Neural progenitor cell (in vitro differentiated cells): ENCODE data around the gene DBH. TPM values are rescaled to one million over a fixed set of nuclear protein-coding genes. Genes with fewer than 3 reads are reported as not detected.

ENCODE experiments used
- DNase-seq: peaks from one replicate; pipeline ENCODE4 v3.0.0-alpha.2; 2016; ENCODE audit warnings: low spot score
- H2AFZ ChIP-seq: fragments of 200-600 bp; sonication (generic); replicated peaks from 2 replicates; pipeline ENCODE4 v1.6.1; 2016; ENCODE audit warnings: antibody characterized with exemption
- H3F3A ChIP-seq: fragments of 200-600 bp; sonication (generic); 2 replicates; pipeline ENCODE4 v1.6.1; 2016; ENCODE audit warnings: antibody characterized with exemption, low read depth
- H3K27ac ChIP-seq: fragments of 200-600 bp; sonication (generic); 2 replicates; pipeline ENCODE4 v1.5.1; 2016; ENCODE audit warnings: mild to moderate bottlenecking
- H3K27me3 ChIP-seq: fragments of 200-600 bp; sonication (generic); 2 replicates; pipeline ENCODE4 v1.6.1; 2016; ENCODE audit warnings: mild to moderate bottlenecking, moderate library complexity
- H3K36me3 ChIP-seq: fragments of 200-600 bp; sonication (generic); 2 replicates; pipeline ENCODE4 v1.5.1; 2016
- H3K4me1 ChIP-seq: fragments of 200-600 bp; sonication (generic); 2 replicates; pipeline ENCODE4 v1.6.1; 2016; ENCODE audit warnings: mixed run types
- H3K4me2 ChIP-seq: fragments of 200-600 bp; sonication (generic); 2 replicates; pipeline ENCODE4 v1.6.1; 2016
- H3K4me3 ChIP-seq: fragments of 200-600 bp; sonication (generic); 2 replicates; pipeline ENCODE4 v1.5.1; 2016
- H3K79me2 ChIP-seq: fragments of 200-600 bp; sonication (generic); 2 replicates; pipeline ENCODE4 v1.6.1; 2016; ENCODE audit warnings: low read depth
- H3K9ac ChIP-seq: fragments of 200-600 bp; sonication (generic); 2 replicates; pipeline ENCODE4 v1.6.1; 2016
- H3K9me3 ChIP-seq: fragments of 200-600 bp; sonication (generic); 2 replicates; pipeline ENCODE4 v1.5.1; 2016; ENCODE audit warnings: low read depth
- H4K20me1 ChIP-seq: fragments of 200-600 bp; sonication (generic); 2 replicates; pipeline ENCODE4 v1.6.1; 2016; ENCODE audit warnings: low read depth
- H3K27ac Mint-ChIP-seq: 3 replicates; pipeline ENCODE4 v1.8.0; 2021; ENCODE audit warnings: mixed read lengths
- H3K27me3 Mint-ChIP-seq: 2 replicates; pipeline ENCODE4 v1.8.0; 2022; ENCODE audit warnings: low read depth, mild to moderate bottlenecking, inconsistent platforms, moderate library complexity, mixed read lengths; ENCODE audit not compliant: insufficient read depth
- H3K36me3 Mint-ChIP-seq: 3 replicates; pipeline ENCODE4 v1.8.0; 2021; ENCODE audit warnings: mixed read lengths
- H3K4me1 Mint-ChIP-seq: 3 replicates; pipeline ENCODE4 v1.8.0; 2021; ENCODE audit warnings: mixed read lengths
- H3K4me3 Mint-ChIP-seq: 3 replicates; pipeline ENCODE4 v1.8.0; 2021; ENCODE audit warnings: mild to moderate bottlenecking, moderate library complexity, mixed read lengths
- H3K9me3 Mint-ChIP-seq: 3 replicates; pipeline ENCODE4 v1.8.0; 2020; ENCODE audit warnings: mixed read lengths
- EZH2 ChIP-seq: fragments of 200-600 bp; sonication (generic); IDR thresholded peaks from 2 replicates; pipeline ENCODE4 v1.6.1; 2017; ENCODE audit warnings: antibody characterized with exemption, mild to moderate bottlenecking, moderate library complexity
- EZH2phosphoT487 ChIP-seq: fragments of 200-600 bp; sonication (generic); IDR thresholded peaks from 2 replicates; pipeline ENCODE4 v1.6.1; 2017; ENCODE audit warnings: antibody characterized with exemption
- total RNA-seq: library from RNA; depleted of rRNA; stranded (reverse); fragments of >200 nt; gene quantifications from 2 replicates; pipeline ENCODE4 v1.2.3, GENCODE V29; 2015; ENCODE audit warnings: low replicate concordance
- TF ChIP-seq, protein P1 (sequence below): fragments of 200-600 bp; sonication (generic); IDR thresholded peaks from 2 replicates; pipeline ENCODE4 v1.5.1; 2017; ENCODE audit warnings: antibody characterized with exemption, mild to moderate bottlenecking

Gene DBH
- total RNA-seq, 1 donor from 2014 or later = not detected

DNA sequence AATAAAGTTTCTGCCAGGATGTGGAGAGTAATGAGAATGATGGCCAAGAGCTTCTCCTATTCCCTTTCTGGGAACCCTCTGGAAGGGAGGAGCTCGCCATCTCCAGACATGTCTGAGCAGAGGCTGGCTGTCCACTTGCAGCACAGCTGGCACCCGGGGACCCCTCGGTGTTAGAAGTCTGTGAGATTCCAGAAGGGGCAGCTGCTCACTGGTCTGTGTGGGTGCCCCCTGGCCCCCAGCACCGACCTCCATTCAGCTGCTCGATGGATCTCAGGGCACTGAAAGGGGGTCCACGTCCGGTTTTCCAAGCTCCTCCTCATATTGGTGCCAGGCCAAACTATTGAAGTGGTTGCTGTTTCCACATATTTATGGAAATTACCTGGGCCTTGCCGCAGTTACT, 23.3 kb upstream of the DBH start:
- Histone ChIP-seq H2AFZ (no peak overlapping the region), H3K4me1 (peaks cover 4% of the 10 kb centered on the region), H3K9ac (no peak overlapping the region), H3K27me3 (peaks cover 58% of the 10 kb centered on the region), H3K79me2 (no peaks in the 10 kb centered on the region), H3K27ac (no peak overlapping the region), H4K20me1 (peaks cover 6% of the 10 kb centered on the region), H3K9me3 (no peaks in the 10 kb centered on the region), H3F3A (peaks cover 4% of the 10 kb centered on the region), H3K4me2 (no peak overlapping the region), H3K4me3 (no peak overlapping the region), H3K36me3 (no peaks in the 10 kb centered on the region)
- H3K4me1 Mint-ChIP-seq = peaks cover 5% of the 10 kb centered on the region
- H3K27me3 Mint-ChIP-seq = peaks cover 46% of the 10 kb centered on the region
- no peak overlapping the region for H3K4me3 Mint-ChIP-seq
- no peak overlapping the region for H3K27ac Mint-ChIP-seq
- H3K36me3 Mint-ChIP-seq = no peaks in the 10 kb centered on the region
- no peak for DNase-seq
- H3K9me3 Mint-ChIP-seq = no peaks in the 10 kb centered on the region
- no peak for TF ChIP-seq EZH2phosphoT487
- TF ChIP-seq, protein P1, sequence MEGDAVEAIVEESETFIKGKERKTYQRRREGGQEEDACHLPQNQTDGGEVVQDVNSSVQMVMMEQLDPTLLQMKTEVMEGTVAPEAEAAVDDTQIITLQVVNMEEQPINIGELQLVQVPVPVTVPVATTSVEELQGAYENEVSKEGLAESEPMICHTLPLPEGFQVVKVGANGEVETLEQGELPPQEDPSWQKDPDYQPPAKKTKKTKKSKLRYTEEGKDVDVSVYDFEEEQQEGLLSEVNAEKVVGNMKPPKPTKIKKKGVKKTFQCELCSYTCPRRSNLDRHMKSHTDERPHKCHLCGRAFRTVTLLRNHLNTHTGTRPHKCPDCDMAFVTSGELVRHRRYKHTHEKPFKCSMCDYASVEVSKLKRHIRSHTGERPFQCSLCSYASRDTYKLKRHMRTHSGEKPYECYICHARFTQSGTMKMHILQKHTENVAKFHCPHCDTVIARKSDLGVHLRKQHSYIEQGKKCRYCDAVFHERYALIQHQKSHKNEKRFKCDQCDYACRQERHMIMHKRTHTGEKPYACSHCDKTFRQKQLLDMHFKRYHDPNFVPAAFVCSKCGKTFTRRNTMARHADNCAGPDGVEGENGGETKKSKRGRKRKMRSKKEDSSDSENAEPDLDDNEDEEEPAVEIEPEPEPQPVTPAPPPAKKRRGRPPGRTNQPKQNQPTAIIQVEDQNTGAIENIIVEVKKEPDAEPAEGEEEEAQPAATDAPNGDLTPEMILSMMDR = no peak
- no peak for TF ChIP-seq EZH2

- no peaks in the 10 kb centered on the region for H3K36me3 ChIP-seq
- H3K4me3 Mint-ChIP-seq = no peak overlapping the region
- no peak overlapping the region for H3K9ac ChIP-seq
Measured at GRCh38 chr9:133613432-133613831, 22.7 kb upstream of the DBH start.

GRCh38 chr9:133614056-133614455, 22.1 kb upstream of the DBH start:
- Histone ChIP-seq H3K36me3 (no peaks in the 10 kb centered on the region), H2AFZ (no peak overlapping the region), H3K4me3 (no peak overlapping the region), H3K27ac (no peak overlapping the region), H4K20me1 (peaks cover 6% of the 10 kb centered on the region), H3K4me1 (peaks cover 4% of the 10 kb centered on the region), H3K79me2 (no peaks in the 10 kb centered on the region), H3K4me2 (no peak overlapping the region), H3K9ac (no peak overlapping the region), H3K9me3 (no peaks in the 10 kb centered on the region), H3F3A (peaks cover 4% of the 10 kb centered on the region), H3K27me3 (peaks cover 50% of the 10 kb centered on the region)
- no peak for DNase-seq
- Mint-ChIP-seq H3K9me3 (peaks cover 4% of the 10 kb centered on the region), H3K36me3 (no peaks in the 10 kb centered on the region), H3K27ac (no peak overlapping the region), H3K4me3 (no peak overlapping the region), H3K27me3 (peaks cover 48% of the 10 kb centered on the region), H3K4me1 (peaks cover 7% of the 10 kb centered on the region)
- TF ChIP-seq EZH2 (no peak), EZH2phosphoT487 (no peak)
- TF ChIP-seq, protein P1 = no peak

More at GRCh38 chr9:133613432-133613831, 22.7 kb upstream of the DBH start:
- Histone ChIP-seq H3K27me3 (peaks cover 56% of the 10 kb centered on the region), H3K27ac (no peak overlapping the region), H2AFZ (no peak overlapping the region), H3F3A (peaks cover 4% of the 10 kb centered on the region), H3K4me2 (no peak overlapping the region), H3K4me3 (no peak overlapping the region), H3K9me3 (no peaks in the 10 kb centered on the region), H4K20me1 (peaks cover 6% of the 10 kb centered on the region), H3K79me2 (no peaks in the 10 kb centered on the region), H3K4me1 (peaks cover 4% of the 10 kb centered on the region)
- no peak for DNase-seq
- peaks cover 4% of the 10 kb centered on the region for H3K9me3 Mint-ChIP-seq
- H3K4me1 Mint-ChIP-seq = peaks cover 7% of the 10 kb centered on the region
- peaks cover 45% of the 10 kb centered on the region for H3K27me3 Mint-ChIP-seq
- H3K27ac Mint-ChIP-seq = no peak overlapping the region
- TF ChIP-seq EZH2 (no peak), EZH2phosphoT487 (no peak)
- TF ChIP-seq, protein P1 = no peak
- no peaks in the 10 kb centered on the region for H3K36me3 Mint-ChIP-seq
